Fibroblast of mammary gland (primary cell): ENCODE results near the gene ALS2.
"Not testable (repeated sequence)": the region's sequence is repeated elsewhere in the genome, so short reads cannot be mapped to it uniquely, and the experiment has no call there.

Experiments used
- DNase-seq: peaks from one replicate; pipeline ENCODE4 v3.0.0-alpha.2; 2010; ENCODE audit warnings: low read depth
- H3K4me3 ChIP-seq: 2 replicates; pipeline ENCODE4 v1.5.1; 2011; ENCODE audit warnings: low read depth, mild to moderate bottlenecking, low read length, moderate library complexity; ENCODE audit not compliant: control insufficient read depth
- TF ChIP-seq, protein P1 (sequence below): conservative IDR thresholded peaks from 2 replicates; pipeline ENCODE4 v1.5.1; 2011; ENCODE audit warnings: low read depth, low read length, inconsistent platforms; ENCODE audit not compliant: control insufficient read depth, insufficient read depth

The ALS2 gene

DNA sequence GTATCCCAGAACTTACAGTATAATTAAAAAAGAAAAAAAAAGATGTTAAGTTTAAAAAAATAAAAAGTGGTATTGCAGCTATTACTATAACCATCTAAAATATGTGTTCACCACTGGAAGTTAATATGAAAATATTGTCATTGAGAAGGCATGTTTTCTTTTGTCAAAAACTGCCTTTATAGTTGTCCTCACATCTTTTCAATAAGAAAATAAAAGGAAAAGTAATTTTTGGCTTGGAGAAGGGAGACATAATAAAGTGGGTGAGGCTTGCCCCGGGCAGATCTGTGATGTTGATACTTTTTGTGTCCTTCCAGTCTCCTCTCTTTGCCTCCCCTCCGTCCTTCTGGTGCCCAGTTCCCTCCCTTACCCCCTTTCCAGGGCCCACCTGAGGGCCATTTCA lies 107.2 kb downstream of the ALS2 start:
- TF ChIP-seq, protein P1, sequence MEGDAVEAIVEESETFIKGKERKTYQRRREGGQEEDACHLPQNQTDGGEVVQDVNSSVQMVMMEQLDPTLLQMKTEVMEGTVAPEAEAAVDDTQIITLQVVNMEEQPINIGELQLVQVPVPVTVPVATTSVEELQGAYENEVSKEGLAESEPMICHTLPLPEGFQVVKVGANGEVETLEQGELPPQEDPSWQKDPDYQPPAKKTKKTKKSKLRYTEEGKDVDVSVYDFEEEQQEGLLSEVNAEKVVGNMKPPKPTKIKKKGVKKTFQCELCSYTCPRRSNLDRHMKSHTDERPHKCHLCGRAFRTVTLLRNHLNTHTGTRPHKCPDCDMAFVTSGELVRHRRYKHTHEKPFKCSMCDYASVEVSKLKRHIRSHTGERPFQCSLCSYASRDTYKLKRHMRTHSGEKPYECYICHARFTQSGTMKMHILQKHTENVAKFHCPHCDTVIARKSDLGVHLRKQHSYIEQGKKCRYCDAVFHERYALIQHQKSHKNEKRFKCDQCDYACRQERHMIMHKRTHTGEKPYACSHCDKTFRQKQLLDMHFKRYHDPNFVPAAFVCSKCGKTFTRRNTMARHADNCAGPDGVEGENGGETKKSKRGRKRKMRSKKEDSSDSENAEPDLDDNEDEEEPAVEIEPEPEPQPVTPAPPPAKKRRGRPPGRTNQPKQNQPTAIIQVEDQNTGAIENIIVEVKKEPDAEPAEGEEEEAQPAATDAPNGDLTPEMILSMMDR, result no peak
- H3K4me3 ChIP-seq, result no peak overlapping the region
- DNase-seq, result no peak

DNA sequence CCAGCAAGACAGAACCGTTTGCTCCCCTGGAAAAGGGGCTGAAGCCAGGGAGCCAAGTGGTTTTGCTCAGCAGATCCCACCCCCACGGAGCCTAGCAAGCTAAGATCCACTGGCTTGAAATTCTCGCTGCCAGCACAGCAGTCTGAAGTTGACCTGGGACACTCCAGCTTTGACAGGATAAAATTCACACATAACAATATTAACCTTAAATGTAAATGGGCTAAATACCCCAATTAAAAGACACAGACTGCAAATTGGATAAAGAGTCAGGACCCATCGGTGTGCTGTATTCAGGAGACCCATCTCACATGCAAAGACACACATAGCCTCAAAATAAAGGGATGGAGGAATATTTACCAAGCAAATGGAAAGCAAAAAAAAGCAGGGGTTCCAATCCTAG lies 109.5 kb downstream of the ALS2 start:
- not testable (repeated sequence) for H3K4me3 ChIP-seq, DNase-seq

DNA sequence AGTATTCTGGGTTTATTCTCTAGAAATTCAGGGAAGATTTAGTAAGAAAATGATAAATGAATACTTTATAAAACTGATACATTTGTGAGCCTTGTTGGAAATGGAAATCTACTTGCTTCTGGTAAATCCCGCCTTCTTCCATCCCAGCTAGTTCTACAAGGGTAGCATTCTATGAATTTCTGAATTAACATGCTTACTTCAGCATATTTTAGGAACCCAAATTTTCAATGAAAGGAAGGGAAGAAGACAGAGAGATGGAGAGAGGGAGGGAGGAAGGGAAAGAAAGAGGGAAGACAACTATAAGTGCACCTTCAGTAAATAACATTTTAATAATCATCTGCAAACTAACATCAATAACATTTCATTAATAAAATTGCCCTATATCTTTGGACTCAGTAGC lies 110.9 kb downstream of the ALS2 start:
- no peak overlapping the region for H3K4me3 ChIP-seq
- TF ChIP-seq, protein P1, result no peak
- no peak for DNase-seq

DNA sequence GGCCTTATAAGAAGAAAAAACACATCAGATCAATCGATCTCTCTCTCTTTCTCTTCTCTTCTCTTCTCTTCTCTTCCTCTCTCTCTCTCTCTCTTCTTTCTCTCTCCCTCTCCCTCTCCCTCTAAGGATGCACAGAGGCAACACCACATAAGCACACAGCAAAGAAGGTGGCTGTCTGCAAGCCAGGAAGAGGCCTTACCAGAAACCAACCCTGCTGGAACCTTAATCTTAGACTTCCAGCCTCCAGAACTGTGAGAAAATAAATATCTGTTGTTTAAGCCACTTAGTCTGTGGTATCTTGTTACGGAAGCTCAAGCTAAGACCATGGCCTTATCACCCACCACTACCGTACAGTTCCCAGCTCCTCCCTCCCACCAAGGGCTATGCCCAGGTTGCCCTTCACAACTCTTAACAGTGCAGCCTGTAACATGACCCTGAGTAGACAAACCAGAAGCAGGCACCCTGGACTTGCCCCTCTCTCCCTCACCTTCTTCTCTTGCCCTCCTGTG lies 112.3 kb downstream of the ALS2 start:
- DNase-seq, result no peak
- no peak overlapping the region for H3K4me3 ChIP-seq
- TF ChIP-seq, protein P1, result no peak

DNA sequence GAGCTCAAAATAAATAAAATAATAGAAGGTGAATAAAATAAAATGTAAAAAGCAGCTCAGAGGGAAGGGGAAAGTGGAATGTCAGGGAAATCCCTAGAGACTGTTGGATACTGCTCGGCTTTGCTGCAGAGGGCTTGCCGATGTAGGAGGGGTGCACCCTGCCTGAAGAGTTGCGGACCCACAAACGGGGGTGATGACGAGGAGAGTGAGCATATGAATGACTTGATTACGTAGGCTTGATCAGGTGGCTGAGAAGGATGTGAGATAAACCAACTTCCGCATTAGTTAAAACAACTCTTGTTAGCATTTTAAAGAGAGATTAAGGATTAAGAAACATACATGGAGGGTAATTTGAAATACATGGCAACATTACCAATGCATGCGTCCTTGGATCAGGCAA lies 116.4 kb downstream of the ALS2 start:
- TF ChIP-seq, protein P1, result no peak
- no peak overlapping the region for H3K4me3 ChIP-seq
- no peak for DNase-seq

DNA sequence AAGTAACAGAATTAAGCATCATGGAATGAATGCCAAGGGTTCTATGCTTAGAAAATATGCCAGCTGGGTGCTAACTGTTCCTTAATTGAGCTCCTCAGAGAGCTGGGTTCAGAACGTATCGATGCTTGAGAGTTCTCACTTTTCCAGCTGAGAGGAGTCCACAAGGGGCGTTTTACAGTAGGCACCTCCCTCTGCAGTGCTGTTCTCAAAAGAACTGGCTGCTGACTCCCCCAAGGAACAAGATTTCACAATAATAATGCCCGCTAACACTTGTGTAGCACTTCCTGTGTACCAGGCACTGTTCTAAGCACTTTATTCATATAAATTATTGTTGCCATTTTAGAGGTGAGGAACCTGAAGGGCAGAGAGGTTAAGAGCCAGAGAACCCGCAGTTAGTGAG lies 119.4 kb downstream of the ALS2 start:
- DNase-seq, result no peak
- TF ChIP-seq, protein P1, result no peak
- no peak overlapping the region for H3K4me3 ChIP-seq

DNA sequence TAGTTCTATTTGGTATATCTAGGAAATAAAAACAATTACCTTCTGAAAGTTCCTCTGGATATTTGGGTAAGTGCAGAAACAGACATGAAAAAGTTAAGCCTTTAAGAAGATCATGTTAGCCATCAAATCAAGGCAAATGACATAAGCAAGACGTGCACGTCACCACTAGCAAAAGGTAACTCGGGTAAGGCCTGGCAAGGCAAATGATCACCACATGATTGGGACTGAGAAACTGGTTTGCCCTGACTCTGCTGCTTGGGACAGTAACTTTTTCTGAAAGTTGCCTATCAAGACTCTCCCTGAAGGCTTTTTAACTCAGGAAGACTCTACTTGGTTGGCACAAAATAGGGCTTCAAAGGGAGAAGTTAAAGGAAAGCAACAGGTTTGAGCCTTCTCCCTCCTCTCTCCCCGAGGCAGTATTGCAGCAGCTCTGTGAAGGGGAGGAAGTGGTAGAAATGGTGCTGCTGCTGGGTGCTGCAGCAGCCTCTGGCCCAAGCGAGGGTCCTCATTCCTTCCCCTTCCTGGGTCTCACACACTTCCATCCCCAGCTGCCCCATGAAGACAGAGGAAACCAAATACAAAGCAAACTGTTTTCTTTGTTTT lies 120.3 kb downstream of the ALS2 start:
- DNase-seq, result no peak
- TF ChIP-seq, protein P1, result no peak
- no peak overlapping the region for H3K4me3 ChIP-seq
